Hepatocyte (in vitro differentiated cells): ENCODE results near the gene LHFPL2. TPM values are rescaled to one million over a fixed set of nuclear protein-coding genes. Genes with fewer than 3 reads are reported as not detected.

Source experiments
- DNase-seq: peaks from one replicate; pipeline ENCODE4 v3.0.0-alpha.2; 2016; ENCODE audit warnings: low spot score
- H2AFZ ChIP-seq: fragments of 200-600 bp; sonication (generic); 2 replicates; pipeline ENCODE4 v1.6.0; 2016; ENCODE audit warnings: antibody characterized with exemption, mild to moderate bottlenecking
- H3K27ac ChIP-seq: fragments of 200-600 bp; sonication (generic); 2 replicates; pipeline ENCODE4 v1.5.1; 2016; ENCODE audit warnings: mild to moderate bottlenecking
- H3K27me3 ChIP-seq: fragments of 200-600 bp; sonication (generic); 2 replicates; pipeline ENCODE4 v1.6.1; 2016
- H3K36me3 ChIP-seq: fragments of 200-600 bp; sonication (generic); replicated peaks from 2 replicates; pipeline ENCODE4 v1.5.1; 2016; ENCODE audit warnings: low read depth; ENCODE audit not compliant: insufficient read depth
- H3K4me1 ChIP-seq: fragments of 200-600 bp; sonication (generic); 2 replicates; pipeline ENCODE4 v1.5.1; 2016; ENCODE audit warnings: mild to moderate bottlenecking, moderate library complexity; ENCODE audit not compliant: insufficient read depth
- H3K4me2 ChIP-seq: fragments of 200-600 bp; sonication (generic); 2 replicates; pipeline ENCODE4 v1.6.0; 2016
- H3K4me3 ChIP-seq: fragments of 200-600 bp; sonication (generic); 2 replicates; pipeline ENCODE4 v1.5.1; 2016; ENCODE audit warnings: mild to moderate bottlenecking
- H3K79me2 ChIP-seq: fragments of 200-600 bp; sonication (generic); 2 replicates; pipeline ENCODE4 v1.6.0; 2017; ENCODE audit warnings: mild to moderate bottlenecking
- H3K9me2 ChIP-seq: fragments of 200-600 bp; sonication (generic); replicated peaks from 2 replicates; pipeline ENCODE4 v1.6.0; 2017; ENCODE audit warnings: mild to moderate bottlenecking; ENCODE audit not compliant: insufficient read depth
- H3K9me3 ChIP-seq: fragments of 200-600 bp; sonication (generic); 2 replicates; pipeline ENCODE4 v1.5.1; 2016; ENCODE audit warnings: low read depth, mild to moderate bottlenecking
- H4K20me1 ChIP-seq: fragments of 200-600 bp; sonication (generic); 2 replicates; pipeline ENCODE4 v1.6.0; 2016; ENCODE audit warnings: mild to moderate bottlenecking; ENCODE audit not compliant: insufficient read depth, poor library complexity, severe bottlenecking
- EZH2 ChIP-seq: fragments of 200-600 bp; sonication (generic); IDR thresholded peaks from 2 replicates; pipeline ENCODE4 v1.6.1; 2016; ENCODE audit warnings: antibody characterized with exemption, mild to moderate bottlenecking, borderline replicate concordance
- EZH2phosphoT487 ChIP-seq: fragments of 200-600 bp; sonication (generic); IDR thresholded peaks from one replicate; pipeline ENCODE4 v1.6.1; 2018; ENCODE audit warnings: antibody characterized with exemption, mild to moderate bottlenecking, low read depth, moderate library complexity; ENCODE audit not compliant: unreplicated experiment, severe bottlenecking
- WGBS: methylation state at CpG from one replicate; pipeline ENCODE4 v1.1.6; 2016; ENCODE audit warnings: low lambda C conversion rate; ENCODE audit errors: missing lambda C conversion rate; 5-methylcytosine and 5-hydroxymethylcytosine counted together
- polyA plus RNA-seq: library from polyadenylated mRNA; unstranded; fragments of >200 nt; fragmentation: Nextera tagmentation; extraction: Ambion mirVana; gene quantifications from 2 replicates; pipeline ENCODE4 v1.2.1, GENCODE V29; 2016
- total RNA-seq: library from RNA; depleted of rRNA; stranded (reverse); fragments of >200 nt; gene quantifications from 2 replicates; pipeline ENCODE4 v1.2.3, GENCODE V29; 2014
- TF ChIP-seq, protein P1 (sequence below): fragments of 200-600 bp; sonication (generic); IDR thresholded peaks from 2 replicates; pipeline ENCODE4 v1.5.1; 2016; ENCODE audit warnings: antibody characterized with exemption, mild to moderate bottlenecking; ENCODE audit not compliant: poor library complexity

Gene LHFPL2
- total and polyA plus RNA-seq, 2 experiments from 2014 or later = 15.6 to 39.9 TPM

- H3K4me1 ChIP-seq = peaks cover 8% of the 10 kb centered on the region
- no peak for DNase-seq
- no peak overlapping the region for H3K27ac ChIP-seq
- H3K4me3 ChIP-seq = no peak overlapping the region
- no peaks in the 10 kb centered on the region for H3K9me3 ChIP-seq
- TF ChIP-seq EZH2 = no peak
- no peak for TF ChIP-seq EZH2phosphoT487
- H3K79me2 ChIP-seq = peaks cover 63% of the 10 kb centered on the region
- no peak overlapping the region for H3K4me2 ChIP-seq
- no peaks in the 10 kb centered on the region for H3K36me3 ChIP-seq
- H4K20me1 ChIP-seq = no peaks in the 10 kb centered on the region
- no peak overlapping the region for H2AFZ ChIP-seq
- WGBS = 56% methylated on average over 2 of the region's 2 CpGs
- H3K27me3 ChIP-seq = no peaks in the 10 kb centered on the region
- H3K9me2 ChIP-seq = no peaks in the 10 kb centered on the region
Observed at GRCh38 chr5:78550891-78551290, 97.7 kb downstream of the LHFPL2 start.

- H3K9me3 ChIP-seq = no peaks in the 10 kb centered on the region
- no peak overlapping the region for H3K27ac ChIP-seq
- H3K79me2 ChIP-seq = peaks cover 64% of the 10 kb centered on the region
- DNase-seq = no peak
- no peaks in the 10 kb centered on the region for H4K20me1 ChIP-seq
- 94% methylated on average over 5 of the region's 5 CpGs for WGBS
- H2AFZ ChIP-seq = no peak overlapping the region
- TF ChIP-seq EZH2 (no peak), EZH2phosphoT487 (no peak)
- TF ChIP-seq, protein P1, sequence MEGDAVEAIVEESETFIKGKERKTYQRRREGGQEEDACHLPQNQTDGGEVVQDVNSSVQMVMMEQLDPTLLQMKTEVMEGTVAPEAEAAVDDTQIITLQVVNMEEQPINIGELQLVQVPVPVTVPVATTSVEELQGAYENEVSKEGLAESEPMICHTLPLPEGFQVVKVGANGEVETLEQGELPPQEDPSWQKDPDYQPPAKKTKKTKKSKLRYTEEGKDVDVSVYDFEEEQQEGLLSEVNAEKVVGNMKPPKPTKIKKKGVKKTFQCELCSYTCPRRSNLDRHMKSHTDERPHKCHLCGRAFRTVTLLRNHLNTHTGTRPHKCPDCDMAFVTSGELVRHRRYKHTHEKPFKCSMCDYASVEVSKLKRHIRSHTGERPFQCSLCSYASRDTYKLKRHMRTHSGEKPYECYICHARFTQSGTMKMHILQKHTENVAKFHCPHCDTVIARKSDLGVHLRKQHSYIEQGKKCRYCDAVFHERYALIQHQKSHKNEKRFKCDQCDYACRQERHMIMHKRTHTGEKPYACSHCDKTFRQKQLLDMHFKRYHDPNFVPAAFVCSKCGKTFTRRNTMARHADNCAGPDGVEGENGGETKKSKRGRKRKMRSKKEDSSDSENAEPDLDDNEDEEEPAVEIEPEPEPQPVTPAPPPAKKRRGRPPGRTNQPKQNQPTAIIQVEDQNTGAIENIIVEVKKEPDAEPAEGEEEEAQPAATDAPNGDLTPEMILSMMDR = no peak
- H3K36me3 ChIP-seq = no peaks in the 10 kb centered on the region
- peaks cover 8% of the 10 kb centered on the region for H3K4me1 ChIP-seq
- no peaks in the 10 kb centered on the region for H3K9me2 ChIP-seq
- no peaks in the 10 kb centered on the region for H3K27me3 ChIP-seq
- H3K4me2 ChIP-seq = no peak overlapping the region
- no peak overlapping the region for H3K4me3 ChIP-seq
Observed at GRCh38 chr5:78549043-78549442, 99.5 kb downstream of the LHFPL2 start.

DNA sequence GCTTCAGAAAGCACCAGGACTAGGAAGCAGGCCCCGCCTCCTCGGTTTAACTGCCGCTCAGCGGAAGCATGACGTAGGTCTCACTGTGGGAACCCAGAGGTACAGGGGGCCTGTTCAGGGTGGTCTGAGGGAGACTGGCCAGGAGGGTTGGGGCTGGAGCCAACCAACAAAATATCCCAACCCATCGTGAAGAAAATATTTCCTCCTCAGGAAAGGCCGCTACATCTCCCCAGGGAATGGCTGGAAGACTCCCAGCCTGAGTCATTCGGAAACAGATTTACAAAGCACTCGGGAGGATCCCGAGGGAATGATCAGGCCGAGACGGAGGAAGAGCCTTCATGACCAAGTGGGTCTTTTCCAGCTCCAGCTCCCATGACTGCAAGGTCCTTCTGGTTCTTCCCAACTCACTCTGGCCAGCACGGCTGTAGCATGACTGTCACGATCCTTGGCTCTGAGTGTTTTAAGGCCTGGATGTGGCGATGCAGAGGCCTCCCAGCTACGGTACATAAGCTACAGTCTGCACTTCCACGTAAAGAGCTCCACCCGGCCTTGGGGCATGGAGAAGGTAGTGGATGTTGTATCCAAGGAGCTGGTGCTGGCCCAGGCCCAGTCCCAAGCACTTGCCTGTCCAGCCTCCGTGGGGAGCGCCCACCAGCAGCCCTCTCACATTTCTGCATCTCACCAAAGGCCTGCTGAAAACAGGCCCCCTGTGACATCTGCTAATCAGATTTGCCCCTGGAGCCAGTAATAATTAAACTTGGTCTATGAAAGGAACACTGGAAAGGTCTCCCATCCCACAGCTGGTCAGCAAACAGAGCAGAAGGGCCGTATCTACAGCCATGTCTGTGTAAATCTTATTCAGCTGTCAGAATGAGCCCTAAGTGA is 100.6 kb downstream of the LHFPL2 start:
- H3K4me2 ChIP-seq = no peak overlapping the region
- H3K79me2 ChIP-seq = peaks cover 64% of the 10 kb centered on the region
- no peaks in the 10 kb centered on the region for H3K9me3 ChIP-seq
- H3K27ac ChIP-seq = peak overlapping the region; percentile 51
- H2AFZ ChIP-seq = no peak overlapping the region
- peaks cover 8% of the 10 kb centered on the region for H3K4me1 ChIP-seq
- H3K9me2 ChIP-seq = no peaks in the 10 kb centered on the region
- H3K27me3 ChIP-seq = no peaks in the 10 kb centered on the region
- TF ChIP-seq EZH2 = no peak
- TF ChIP-seq, protein P1 = no peak
- TF ChIP-seq EZH2phosphoT487 = no peak
- H3K4me3 ChIP-seq = no peak overlapping the region
- peak; percentile 35 for DNase-seq
- 89% methylated on average over 21 of the region's 21 CpGs for WGBS
- no peaks in the 10 kb centered on the region for H4K20me1 ChIP-seq
- H3K36me3 ChIP-seq = no peaks in the 10 kb centered on the region

GRCh38 chr5:78547183-78547582 is 101.4 kb downstream of the LHFPL2 start:
- TF ChIP-seq, protein P1 = no peak
- TF ChIP-seq EZH2 (no peak), EZH2phosphoT487 (no peak)
- Histone ChIP-seq H3K9me2 (no peaks in the 10 kb centered on the region), H3K79me2 (peaks cover 62% of the 10 kb centered on the region), H3K4me3 (no peak overlapping the region), H3K36me3 (no peaks in the 10 kb centered on the region), H3K27me3 (no peaks in the 10 kb centered on the region), H3K4me1 (peaks cover 8% of the 10 kb centered on the region), H3K9me3 (no peaks in the 10 kb centered on the region), H3K27ac (peak overlapping the region; percentile 27), H2AFZ (no peak overlapping the region), H4K20me1 (no peaks in the 10 kb centered on the region), H3K4me2 (no peak overlapping the region)
- WGBS = 83% methylated on average over 5 of the region's 5 CpGs
- DNase-seq = no peak
